ENCODE data around the gene ITK.
"Not testable (repeated sequence)": the region's sequence is repeated elsewhere in the genome, so short reads cannot be mapped to it uniquely, and the experiment has no call there.

ITK gene

DNA sequence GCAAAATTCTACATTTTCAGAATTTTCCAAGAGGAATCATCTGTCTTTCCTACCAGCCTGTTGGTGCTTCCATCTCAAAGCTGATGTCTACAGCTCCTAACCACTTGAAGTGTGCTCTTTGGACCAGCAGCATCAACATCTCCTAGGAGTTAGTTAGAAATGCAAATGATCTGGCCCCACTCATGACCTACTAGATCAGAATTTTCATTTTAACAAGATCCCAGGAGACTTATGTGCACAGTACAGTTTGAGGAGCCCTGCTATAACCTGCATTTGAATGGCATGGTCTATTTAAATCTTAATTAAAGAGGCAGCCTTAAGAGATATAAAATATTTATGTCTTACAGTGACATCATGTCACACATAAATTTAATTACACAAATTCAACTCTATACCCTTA lies 33.8 kb downstream of the ITK start:
- DNase-seq: no peak

DNA sequence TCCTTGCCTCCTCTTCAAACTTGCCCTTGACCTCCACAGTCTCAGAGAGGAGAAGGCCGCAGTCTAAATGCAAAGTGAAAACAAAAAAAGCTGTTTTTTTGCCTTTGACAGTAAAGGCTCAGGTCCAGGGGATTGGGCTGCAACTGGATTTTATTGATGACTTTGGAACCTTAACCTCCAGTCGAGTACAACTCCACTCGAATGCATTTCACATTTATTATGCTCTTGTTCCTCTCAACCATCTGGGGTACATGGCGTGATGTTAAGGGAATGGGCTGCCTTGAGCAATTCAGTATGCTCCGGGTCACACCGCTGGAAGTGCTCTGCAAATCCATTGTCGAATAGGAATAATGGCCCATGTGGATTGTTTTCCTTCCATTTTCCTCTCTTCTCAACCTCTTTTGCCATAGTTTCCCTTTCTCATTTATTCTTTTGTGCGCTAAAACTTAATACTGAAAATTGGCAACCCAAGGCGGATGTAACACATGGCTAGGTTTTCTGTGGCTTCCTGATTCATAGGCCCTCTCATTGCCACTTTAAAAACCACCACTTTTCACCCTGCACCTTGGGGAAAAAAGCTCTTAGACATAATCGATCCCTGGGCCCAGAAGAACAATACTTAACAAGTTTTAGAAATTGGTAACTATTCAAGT lies 34.3 kb downstream of the ITK start:
- DNase-seq: no peak

DNA sequence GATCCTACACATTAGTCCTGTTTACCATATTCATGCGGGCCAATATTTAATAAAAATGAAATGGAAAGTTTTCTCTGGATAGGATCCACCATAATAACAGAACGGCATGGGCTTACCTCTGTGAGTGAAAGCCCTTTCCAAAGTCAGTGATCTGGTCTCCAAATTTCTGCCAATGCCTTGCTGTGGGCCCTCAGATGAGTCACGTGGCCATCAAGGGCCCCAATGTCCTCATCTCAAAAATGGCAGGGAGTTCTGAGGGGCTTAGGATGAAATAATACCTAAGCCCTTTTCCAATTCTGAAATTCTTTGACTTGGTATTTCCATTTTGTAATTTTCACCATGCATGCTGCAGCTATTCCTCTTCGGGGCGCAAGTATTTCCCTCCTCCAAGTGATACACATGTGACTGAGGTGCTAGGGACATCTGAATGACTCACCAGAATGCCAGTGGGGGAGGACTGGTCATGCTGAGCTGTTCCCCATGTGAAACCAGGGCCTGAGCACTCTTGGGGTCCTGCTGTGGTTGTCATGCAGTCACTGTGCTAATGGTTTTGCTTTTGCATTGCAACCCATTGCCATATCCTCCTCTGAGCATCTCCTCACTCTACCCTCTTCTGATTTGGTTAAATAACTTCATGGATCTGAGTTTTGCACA lies 35.0 kb downstream of the ITK start:
- DNase-seq: no peak

DNA sequence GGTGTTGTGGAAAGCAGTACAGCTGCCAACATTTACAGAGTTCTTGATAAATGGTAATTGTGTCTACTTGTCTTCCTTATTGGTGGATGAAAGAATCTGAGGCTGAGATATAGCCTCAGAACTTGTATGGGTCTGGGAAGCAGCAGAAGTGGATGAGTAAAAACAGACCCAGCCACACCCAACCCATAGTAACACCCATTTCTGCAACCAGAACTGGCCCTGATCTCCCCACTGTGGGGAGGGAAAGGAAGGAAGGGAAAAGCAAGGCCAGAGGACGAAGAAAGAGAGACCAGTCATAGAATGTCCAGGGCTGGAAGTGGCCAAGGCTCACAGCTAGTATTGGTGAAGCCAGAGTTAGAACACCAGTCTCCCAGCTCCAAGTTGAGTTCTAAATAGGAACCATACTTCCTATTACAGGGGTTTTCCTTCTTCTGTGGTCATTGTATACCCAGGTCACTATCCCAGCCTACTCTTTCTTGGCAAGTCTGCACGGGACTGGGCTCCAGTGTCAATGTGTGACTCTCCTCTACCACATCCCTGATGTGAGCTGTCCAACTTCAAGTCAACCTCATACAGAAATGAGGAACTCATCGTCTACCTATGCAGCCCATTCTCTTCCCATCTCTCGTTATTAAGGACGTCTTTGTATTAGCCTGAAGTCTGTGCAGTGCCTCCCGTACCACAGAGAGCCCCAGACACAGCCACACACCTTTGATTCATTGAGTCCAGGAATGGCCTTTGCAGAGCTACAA lies 35.9 kb downstream of the ITK start:
- DNase-seq: no peak

DNA sequence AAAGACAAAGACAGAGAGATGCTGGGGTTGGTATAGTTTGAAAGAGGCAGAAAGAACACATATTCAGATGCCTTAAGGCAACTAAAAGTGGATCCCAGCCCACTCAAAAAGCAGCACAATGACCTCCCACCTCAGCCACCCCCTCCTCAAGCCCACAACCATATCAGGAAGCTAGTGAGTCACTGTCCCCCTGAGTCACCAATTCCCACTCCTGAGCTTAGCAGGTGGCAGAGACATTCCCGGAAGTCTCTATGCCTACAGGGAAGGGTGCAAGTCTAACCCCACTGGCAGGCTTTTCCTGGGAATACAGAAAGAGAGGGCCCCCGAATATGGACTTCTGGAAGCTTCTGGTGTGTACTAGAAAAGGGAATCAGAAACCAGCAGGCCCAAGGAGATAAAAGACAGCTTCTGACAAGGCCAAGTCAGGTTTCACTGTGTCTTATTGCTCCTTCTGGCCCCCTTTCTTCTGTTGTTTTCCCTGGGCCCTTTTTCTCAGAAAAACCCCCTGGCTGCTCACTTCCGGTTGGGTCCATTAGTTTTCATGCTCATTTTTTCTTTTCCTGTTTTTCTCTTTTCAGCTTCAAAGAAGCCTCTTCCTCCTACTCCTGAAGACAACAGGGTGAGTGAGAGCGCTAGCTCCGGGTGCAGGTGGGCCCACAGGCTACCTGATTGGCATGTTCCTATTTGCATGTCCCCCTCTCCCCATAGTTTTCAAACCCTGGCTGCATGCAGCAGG lies 36.8 kb downstream of the ITK start:
- no peak for DNase-seq

DNA sequence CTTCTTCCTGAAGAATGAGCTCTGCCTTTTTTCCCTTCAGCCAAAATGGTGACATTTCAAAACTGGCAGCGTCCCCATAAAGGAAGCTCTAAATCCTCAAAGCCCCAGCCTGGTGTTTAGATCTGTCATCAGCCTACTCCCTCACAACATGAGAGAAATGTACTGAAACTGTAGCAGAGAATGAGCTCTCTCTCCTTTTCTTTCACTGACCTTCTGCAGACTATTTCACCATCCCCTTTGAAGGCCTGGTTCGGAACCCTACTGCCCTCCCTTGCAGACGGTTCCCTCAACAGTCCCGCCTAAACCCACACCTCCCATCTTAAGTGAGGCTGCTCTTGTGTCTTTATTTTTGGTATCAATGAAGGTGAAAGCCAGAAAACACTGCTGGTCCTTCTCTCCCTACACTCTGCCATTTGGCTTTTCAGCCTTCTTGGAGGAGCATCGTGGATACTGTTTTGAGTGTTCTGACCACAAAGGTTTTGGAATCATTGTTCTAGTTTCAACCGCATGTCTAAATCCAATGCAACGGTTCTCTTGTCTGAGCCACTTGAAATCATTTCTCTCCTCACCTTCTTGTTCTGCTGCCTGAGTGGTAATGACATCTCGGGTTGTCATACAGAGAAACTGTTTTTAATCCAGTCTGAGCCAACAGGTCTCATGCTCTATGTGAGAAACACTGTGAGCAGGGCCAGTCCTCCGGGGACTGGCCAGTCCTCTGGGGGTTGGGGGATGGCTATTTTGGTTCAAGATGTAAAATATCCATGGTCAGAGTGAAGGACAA lies 39.0 kb downstream of the ITK start:
- DNase-seq: no peak

DNA sequence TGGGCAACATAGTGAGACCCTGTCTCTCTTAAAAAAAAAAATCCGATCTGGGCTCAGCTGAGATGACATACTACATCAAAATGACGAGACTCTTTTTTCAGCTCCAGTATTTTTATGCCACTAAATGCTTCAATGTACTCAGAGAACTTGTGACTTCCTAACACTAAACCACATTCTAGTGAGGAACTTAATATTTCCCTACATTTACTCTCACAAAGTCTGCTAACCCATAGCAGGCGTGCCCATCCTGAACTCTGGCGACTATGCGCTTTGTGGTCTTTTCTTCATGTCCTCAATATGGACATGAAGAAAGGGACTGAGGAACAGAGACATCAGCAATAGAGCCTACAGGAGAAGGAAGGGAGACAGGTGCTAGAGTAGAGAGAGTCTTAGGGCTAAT lies 41.3 kb downstream of the ITK start:
- no peak for DNase-seq

DNA sequence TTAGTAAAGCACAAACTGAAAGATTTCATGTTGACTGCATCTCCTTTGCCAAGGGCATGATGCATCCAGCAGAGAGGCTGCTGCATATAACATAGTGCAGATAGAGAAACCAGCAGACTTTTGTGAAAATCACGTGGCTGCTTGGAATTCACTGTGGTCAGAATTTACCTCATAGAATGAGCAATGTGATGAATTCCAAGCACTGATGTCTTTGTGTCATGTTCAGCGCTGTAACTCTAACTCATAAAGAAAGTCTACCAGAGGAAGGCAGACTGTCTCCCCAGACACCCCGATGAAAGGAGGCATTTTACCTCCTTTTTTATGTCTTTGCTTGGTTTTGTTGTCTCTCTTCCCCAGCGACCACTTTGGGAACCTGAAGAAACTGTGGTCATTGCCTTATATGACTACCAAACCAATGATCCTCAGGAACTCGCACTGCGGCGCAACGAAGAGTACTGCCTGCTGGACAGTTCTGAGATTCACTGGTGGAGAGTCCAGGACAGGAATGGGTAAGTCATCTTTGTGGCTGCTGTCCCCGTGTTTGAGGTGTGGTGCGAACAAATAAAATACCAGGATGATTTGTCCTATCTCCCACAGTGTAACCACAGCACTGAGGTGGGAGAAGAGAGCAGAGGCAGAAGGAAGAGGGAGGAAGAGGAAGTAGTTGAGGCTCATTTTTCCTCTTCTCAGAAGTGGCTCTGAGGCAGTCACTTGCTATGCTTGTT lies 42.0 kb downstream of the ITK start:
- DNase-seq: no peak

DNA sequence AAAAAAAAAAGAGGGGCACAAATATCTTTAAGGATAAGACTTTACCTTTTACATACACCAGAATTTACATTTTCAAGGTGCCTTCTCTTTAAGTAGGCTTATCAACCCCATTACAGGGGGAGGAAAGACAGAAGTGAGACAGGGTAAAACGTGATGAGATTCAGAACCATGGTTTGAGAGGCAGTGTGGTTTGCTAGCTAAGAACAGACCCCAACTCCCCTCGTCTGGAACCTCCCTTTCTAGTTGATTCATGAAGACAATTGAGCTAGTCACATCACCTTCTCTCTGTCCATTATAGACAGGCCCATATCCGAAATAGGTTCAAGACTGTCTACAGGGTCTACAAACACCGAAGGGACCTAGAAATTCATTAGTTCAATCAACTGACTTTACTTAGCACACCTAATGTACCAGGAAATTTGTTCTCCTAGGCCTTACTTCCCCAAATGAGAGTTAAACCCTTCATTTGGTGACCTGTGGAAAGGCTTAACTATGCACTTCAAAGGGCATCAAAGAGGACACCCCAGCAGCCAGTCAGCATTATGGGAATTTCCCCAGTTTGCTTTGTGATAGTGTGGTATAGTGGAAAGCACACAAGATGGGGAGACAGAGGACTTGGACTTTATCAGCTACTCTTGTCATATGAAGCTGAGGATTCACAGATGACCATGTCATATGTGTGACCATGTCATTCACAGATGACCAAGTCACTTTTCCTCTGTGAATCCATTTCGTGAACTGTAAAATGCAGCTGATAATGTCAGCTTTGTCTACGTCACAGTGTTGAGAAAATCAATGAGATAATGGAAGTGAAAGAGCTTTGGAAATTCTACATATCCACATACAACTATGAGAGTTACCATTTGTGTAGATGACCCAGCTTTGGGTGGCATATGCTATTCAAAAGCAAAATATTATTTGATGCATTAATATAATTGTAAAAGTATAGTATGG lies 45.1 kb downstream of the ITK start:
- no peak for DNase-seq

DNA sequence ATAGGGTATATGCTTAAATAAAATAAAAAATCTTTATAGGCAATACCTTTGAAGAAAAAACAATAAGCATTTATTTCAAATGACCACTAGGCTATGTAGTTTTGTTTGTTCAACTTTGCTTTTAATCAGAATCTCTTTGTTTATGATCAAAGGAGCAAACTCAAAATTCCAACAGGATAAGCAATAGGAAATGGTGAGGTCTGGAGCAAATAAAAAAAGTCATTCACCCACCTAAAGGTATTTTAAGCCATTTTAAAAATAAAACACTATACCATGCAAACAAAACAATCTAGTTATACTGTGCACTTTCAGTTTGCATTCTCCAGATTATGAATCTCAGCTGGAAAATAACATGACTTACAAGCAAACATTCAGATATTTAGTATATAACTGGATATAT lies 50.0 kb downstream of the ITK start:
- no peak for DNase-seq

DNA sequence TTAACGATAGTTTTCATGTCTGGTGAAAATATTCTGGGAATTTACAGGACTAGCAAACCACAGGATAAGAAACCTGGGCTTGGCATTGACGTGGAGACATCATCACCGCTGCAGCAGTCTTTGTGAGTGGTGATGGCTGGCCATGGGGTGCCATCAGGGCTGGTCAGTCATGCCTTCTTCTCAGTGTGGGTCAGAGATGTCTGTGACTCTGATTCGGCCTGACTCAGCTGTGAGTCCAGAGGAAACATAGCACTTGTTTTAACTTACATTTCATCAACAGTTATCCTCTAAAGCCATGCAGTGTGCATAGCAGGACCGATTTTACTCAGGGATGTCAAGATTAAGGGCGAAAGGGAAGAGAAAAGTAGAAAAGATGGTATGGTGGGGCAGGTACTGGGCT lies 52.1 kb downstream of the ITK start:
- DNase-seq: no peak

DNA sequence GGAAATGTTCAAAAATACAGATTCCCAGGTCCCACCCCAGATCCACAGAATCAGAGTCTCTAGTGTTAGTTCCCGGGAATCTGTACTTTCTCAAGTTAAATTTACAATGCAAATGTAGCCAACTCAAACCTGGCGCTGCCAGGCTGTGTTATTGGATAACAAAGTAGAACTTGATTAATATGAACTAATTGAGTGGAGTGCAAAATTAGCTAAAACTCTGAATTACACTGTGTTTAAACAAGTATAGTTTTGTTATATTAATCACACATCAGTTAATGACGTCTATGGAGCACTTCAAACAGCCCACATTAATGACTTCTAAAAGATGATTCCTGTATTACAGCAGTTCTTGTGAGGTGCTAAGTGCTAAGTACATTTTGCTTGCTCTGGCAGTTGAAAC lies 52.9 kb downstream of the ITK start:
- DNase-seq: no peak

DNA sequence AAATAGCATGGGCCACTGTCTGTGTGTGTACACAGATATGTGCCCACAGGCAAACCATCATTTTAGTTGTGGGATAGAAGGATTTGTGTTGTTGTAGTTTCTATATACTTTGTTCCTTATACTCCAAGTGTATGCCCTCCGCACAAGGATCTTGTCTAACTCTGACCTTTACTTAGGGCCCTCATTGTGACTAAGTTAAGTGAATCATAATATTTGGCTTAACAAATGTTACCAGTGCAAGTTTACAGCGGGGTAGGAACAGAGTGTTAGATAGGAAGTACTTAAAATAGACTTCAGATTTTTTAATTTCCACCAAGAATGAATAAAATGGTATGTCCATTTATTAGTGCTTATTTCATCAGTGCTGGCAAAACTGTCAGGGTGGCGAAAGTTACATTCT lies 55.8 kb downstream of the ITK start:
- no peak for DNase-seq

DNA sequence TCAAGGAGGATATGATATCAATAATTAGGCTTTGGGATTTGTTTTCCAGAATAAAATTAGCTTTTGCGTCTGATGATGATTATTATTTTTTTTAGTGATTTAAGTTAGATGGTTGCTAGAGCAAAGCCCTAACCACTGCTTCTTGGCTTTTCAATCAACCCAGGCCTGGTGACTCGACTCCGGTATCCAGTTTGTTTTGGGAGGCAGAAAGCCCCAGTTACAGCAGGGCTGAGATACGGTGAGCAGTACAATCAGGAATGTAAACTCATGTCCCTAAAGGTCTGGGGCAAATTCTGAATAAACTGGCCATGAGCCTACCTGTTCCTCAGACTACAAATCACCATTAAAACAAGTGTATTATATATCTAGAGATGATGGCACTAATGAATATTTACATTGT lies 60.8 kb downstream of the ITK start:
- no peak for DNase-seq

DNA sequence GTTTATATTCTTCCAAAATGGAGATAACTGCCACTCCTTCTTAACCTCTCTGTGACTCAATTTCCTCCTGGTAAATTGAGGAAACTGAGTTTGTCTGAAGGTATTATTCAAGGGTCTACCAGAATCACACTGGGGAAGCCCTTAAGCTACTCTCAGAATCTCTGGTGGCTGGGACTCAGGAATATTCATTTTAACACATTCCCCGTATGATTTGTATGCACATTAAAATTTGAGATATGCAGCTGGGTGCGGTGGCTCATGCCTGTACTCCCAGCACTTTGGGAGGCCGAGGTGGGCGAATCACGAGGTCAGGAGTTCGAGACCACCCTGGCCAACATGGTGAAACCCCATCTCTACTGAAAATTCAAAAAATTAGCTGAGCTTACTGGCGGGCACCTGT lies 64.1 kb downstream of the ITK start:
- not testable (repeated sequence) for DNase-seq

DNA sequence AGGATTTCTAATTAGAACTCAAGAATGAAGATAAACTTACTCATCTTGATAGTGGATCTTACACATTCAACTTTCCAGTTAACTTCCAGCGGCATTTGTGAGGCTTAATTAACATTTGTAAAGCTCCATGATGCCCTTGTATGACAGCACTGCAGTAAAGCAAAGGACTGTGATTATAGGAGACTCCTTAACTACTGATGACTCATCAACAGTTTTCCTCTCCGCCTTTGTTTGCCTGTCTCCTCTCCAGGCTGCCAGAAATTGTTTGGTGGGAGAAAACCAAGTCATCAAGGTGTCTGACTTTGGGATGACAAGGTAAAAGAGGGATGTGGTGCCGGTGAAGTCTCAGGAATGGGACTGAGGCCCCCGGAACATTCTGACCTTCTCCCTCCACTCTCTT lies 64.8 kb downstream of the ITK start:
- no peak for DNase-seq

DNA sequence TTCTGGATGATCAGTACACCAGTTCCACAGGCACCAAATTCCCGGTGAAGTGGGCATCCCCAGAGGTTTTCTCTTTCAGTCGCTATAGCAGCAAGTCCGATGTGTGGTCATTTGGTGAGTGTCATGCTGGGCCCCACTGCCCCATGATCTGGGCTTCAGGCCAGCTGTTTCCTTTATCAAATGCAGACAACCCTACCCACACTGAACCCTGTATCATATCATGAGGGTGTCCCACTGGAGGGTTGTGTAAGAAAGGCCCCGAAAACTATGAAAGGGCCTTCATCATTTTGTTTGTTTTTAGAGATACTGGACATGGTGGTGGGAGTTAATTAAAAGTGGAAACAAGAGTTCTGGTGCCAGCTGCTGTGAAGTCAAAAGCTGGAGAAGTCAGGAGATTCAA lies 65.2 kb downstream of the ITK start:
- no peak for DNase-seq

DNA sequence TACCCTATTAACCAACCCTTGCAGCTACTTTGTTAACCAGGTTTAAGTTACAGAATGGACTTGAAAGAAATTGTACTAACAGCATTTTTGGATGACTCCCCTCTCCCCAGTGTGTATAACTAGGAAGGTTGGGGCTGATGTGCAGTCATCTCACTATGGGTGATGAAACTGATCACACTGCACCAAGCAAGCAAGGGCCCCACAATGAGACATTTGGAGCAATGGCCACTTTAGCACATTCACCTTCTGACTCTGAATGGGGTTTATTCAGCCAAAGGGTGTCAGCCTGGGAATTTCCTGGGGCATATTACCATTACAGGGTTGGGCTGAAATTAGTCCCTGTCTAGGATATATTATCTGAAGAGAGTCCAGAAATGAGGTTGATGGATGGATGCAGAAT lies 66.6 kb downstream of the ITK start:
- no peak for DNase-seq

DNA sequence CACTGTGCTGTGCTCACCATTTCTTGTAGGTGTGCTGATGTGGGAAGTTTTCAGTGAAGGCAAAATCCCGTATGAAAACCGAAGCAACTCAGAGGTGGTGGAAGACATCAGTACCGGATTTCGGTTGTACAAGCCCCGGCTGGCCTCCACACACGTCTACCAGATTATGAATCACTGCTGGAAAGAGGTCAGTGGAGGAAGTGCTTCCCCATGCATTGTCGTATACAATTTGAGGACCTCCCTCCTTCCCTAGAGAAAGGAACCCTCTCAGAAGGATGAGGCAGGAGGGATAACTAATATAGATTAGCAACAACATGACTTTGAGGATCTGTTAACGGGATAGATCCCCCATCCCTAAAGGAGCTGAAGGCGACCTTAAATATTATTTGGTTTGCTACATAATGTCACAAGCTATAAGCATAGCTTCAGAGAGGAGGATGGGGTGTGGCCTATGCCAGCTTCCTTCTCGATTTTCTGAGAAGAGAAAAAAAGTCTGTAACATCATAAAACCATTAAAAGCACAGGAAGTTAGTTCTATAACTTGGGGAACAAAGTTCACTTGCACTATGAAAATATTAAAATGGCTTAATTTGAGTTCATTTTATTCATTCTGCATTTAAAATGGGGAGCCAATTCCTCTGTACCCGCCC lies 68.3 kb downstream of the ITK start:
- DNase-seq: no peak

DNA sequence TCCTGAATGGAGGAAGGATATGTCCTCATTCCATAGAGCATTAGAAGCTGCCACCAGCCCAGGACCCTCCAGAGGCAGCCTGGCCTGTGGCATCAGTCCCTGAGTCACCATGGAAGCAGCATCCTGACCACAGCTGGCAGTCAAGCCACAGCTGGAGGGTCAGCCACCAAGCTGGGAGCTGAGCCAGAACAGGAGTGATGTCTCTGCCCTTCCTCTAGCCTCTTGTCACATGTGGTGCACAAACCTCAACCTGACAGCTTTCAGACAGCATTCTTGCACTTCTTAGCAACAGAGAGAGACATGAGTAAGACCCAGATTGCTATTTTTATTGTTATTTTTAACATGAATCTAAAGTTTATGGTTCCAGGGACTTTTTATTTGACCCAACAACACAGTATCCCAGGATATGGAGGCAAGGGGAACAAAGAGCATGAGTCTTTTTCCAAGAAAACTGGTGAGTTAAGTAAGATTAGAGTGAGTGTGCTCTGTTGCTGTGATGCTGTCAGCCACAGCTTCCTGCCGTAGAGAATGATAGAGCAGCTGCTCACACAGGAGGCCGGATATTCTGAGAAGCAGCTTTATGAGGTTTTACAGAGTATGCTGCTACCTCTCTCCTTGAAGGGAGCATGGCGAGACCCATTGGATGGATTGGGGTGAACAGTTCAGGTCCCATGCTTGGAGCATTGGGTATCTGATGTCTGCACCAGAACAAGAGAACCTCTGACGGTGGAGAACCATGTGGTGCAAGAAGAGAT lies 72.2 kb downstream of the ITK start:
- peak; percentile 56 for DNase-seq

All from KG1 (cell line).